ENCODE measurements around the gene RBM11.

DNA sequence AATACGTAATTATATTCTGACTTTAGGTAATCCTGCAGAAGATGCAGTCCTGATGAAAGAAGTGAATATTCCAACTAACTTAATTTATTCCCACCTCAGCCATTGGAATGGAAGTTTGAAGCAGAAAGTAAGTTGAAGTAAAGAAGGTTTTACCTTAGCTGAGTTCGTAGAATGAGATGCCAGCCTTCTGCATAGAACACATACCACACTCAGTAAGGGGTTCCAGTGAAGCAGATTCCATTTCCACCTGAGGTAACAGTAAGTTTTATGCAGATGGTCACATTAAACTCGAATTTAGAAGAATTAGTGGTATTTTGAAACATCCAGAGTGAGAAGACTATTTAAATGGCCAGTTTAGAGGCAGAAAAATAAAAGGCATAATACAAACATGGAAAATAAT, 20.2 kb downstream of the RBM11 start:
- TF ChIP-seq, protein P1, sequence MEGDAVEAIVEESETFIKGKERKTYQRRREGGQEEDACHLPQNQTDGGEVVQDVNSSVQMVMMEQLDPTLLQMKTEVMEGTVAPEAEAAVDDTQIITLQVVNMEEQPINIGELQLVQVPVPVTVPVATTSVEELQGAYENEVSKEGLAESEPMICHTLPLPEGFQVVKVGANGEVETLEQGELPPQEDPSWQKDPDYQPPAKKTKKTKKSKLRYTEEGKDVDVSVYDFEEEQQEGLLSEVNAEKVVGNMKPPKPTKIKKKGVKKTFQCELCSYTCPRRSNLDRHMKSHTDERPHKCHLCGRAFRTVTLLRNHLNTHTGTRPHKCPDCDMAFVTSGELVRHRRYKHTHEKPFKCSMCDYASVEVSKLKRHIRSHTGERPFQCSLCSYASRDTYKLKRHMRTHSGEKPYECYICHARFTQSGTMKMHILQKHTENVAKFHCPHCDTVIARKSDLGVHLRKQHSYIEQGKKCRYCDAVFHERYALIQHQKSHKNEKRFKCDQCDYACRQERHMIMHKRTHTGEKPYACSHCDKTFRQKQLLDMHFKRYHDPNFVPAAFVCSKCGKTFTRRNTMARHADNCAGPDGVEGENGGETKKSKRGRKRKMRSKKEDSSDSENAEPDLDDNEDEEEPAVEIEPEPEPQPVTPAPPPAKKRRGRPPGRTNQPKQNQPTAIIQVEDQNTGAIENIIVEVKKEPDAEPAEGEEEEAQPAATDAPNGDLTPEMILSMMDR (conservative IDR thresholded peaks at IDR 0.05; ENCODE audit: low read length): no peak
- TF ChIP-seq EZH2phosphoT487 (IDR thresholded peaks at IDR 0.05; ENCODE audit: borderline replicate concordance, low read depth, low read length): no peak
